Lower lobe of right lung (tissue), 2 donors: Measurements from ENCODE around the gene FBXW7. TPM values are rescaled to one million over a fixed set of nuclear protein-coding genes. Genes with fewer than 3 reads are reported as not detected.

ENCODE experiments used
- ATAC-seq, 2 donors: fragments of 200-7000 bp; cut with Tn5 transposase; one replicate each; pipeline ENCODE4 v1.9.1; 2020 to 2022; ENCODE audit warnings: mild to moderate bottlenecking in 2 of 2, moderate library complexity in 2 of 2
- DNase-seq: peaks from one replicate; pipeline ENCODE4 v3.0.0-alpha.2; 2020
- H3K27ac ChIP-seq: fragments of 200-600 bp; one replicate; pipeline ENCODE4 v1.8.0; 2022
- H3K27me3 ChIP-seq: fragments of 200-600 bp; one replicate; pipeline ENCODE4 v1.8.0; 2022; ENCODE audit warnings: low read depth
- H3K36me3 ChIP-seq: fragments of 200-600 bp; one replicate; pipeline ENCODE4 v1.8.0; 2022; ENCODE audit warnings: mild to moderate bottlenecking
- H3K4me1 ChIP-seq: fragments of 200-600 bp; one replicate; pipeline ENCODE4 v1.8.0; 2022
- H3K4me3 ChIP-seq: fragments of 200-600 bp; one replicate; pipeline ENCODE4 v1.8.0; 2022; ENCODE audit warnings: mild to moderate bottlenecking
- H3K9me3 ChIP-seq: fragments of 200-600 bp; one replicate; pipeline ENCODE4 v1.8.0; 2022
- intact Hi-C: fragments of 100-400 bp; cut with DNase I; formaldehyde crosslinking; loops from one replicate; pipeline ENCODE4 v1.11.0; 2022
- total RNA-seq: library from RNA; stranded (reverse); fragmentation: NEBNext Ultra II Directional; extraction: Animal tissue kit (Norgen Biotek cat#: 25700); gene quantifications from one replicate; pipeline ENCODE4 v1.2.1, GENCODE V29; 2021
- TF ChIP-seq, protein P1 (sequence below): fragments of 200-600 bp; IDR thresholded peaks from one replicate; pipeline ENCODE4 v1.8.0; 2022; ENCODE audit warnings: antibody characterized with exemption, mild to moderate bottlenecking
- donor health status: DM: no; HTN: yes; CAD: no; lungs with severe emphysema.

Gene FBXW7
- total RNA-seq, 1 donor from 2014 or later, result 39.6 TPM

- Histone ChIP-seq H3K36me3 (no peaks in the 10 kb centered on the region), H3K4me3 (no peak overlapping the region), H3K27me3 (no peaks in the 10 kb centered on the region), H3K4me1 (no peaks in the 10 kb centered on the region), H3K9me3 (no peaks in the 10 kb centered on the region), H3K27ac (no peak overlapping the region)
- intact Hi-C loops, result no loop called here
- ATAC-seq, result no peak
- no peak for DNase-seq
- TF ChIP-seq, protein P1, sequence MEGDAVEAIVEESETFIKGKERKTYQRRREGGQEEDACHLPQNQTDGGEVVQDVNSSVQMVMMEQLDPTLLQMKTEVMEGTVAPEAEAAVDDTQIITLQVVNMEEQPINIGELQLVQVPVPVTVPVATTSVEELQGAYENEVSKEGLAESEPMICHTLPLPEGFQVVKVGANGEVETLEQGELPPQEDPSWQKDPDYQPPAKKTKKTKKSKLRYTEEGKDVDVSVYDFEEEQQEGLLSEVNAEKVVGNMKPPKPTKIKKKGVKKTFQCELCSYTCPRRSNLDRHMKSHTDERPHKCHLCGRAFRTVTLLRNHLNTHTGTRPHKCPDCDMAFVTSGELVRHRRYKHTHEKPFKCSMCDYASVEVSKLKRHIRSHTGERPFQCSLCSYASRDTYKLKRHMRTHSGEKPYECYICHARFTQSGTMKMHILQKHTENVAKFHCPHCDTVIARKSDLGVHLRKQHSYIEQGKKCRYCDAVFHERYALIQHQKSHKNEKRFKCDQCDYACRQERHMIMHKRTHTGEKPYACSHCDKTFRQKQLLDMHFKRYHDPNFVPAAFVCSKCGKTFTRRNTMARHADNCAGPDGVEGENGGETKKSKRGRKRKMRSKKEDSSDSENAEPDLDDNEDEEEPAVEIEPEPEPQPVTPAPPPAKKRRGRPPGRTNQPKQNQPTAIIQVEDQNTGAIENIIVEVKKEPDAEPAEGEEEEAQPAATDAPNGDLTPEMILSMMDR, result no peak
Observed at GRCh38 chr4:152281211-152281610, 254.7 kb downstream of the FBXW7 start.

- ATAC-seq, result peak in 1 of 2 donors; percentile 14
- no peaks in the 10 kb centered on the region for H3K9me3 ChIP-seq
- no peaks in the 10 kb centered on the region for H3K27me3 ChIP-seq
- H3K4me3 ChIP-seq, result no peak overlapping the region
- no peaks in the 10 kb centered on the region for H3K4me1 ChIP-seq
- DNase-seq, result no peak
- TF ChIP-seq, protein P1, result no peak
- no peaks in the 10 kb centered on the region for H3K36me3 ChIP-seq
- no peak overlapping the region for H3K27ac ChIP-seq
- intact Hi-C loops, result no loop called here
Observed at GRCh38 chr4:152279234-152279566, 256.7 kb downstream of the FBXW7 start.

- DNase-seq (peak; percentile 47), ATAC-seq (peak; percentile 73 to 87)
- H3K27ac ChIP-seq, result no peak overlapping the region
- no peaks in the 10 kb centered on the region for H3K27me3 ChIP-seq
- intact Hi-C loops, result no loop called here
- H3K36me3 ChIP-seq, result no peaks in the 10 kb centered on the region
- TF ChIP-seq, protein P1, result no peak
- H3K9me3 ChIP-seq, result no peaks in the 10 kb centered on the region
- H3K4me3 ChIP-seq, result no peak overlapping the region
- H3K4me1 ChIP-seq, result no peaks in the 10 kb centered on the region
Observed at GRCh38 chr4:152278505-152279233, 257.2 kb downstream of the FBXW7 start.

DNA sequence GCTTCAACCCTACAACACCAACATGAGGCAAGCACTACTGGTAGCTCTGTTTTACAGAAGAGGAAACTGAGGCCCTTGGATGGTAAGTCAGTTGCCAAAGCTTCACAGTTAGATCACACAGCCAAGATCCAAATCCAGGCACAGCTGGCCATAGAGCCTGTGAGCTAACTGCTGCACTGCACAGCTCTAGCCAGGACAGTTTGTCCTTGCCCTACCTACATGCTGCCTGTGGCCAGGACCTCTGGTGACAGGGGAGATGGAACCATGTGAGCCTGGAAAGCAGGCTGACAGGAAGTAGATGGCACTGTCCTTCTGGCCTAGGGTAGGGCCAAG lies 257.8 kb downstream of the FBXW7 start:
- Histone ChIP-seq H3K4me1 (no peaks in the 10 kb centered on the region), H3K27ac (no peak overlapping the region), H3K9me3 (no peaks in the 10 kb centered on the region), H3K27me3 (no peaks in the 10 kb centered on the region), H3K4me3 (no peak overlapping the region), H3K36me3 (no peaks in the 10 kb centered on the region)
- ATAC-seq, result peak; percentile 31 to 50
- TF ChIP-seq, protein P1, result no peak
- no peak for DNase-seq
- intact Hi-C loops, result no loop called here

- intact Hi-C loops, result no loop called here
- ATAC-seq, result no peak
- H3K27ac ChIP-seq, result no peak overlapping the region
Observed at GRCh38 chr4:152277333-152277732, 258.6 kb downstream of the FBXW7 start.

More at GRCh38 chr4:152277333-152277732, 258.6 kb downstream of the FBXW7 start:
- DNase-seq, result no peak
- TF ChIP-seq, protein P1, result no peak
- Histone ChIP-seq H3K4me1 (no peaks in the 10 kb centered on the region), H3K4me3 (no peak overlapping the region), H3K27me3 (no peaks in the 10 kb centered on the region), H3K36me3 (no peaks in the 10 kb centered on the region), H3K9me3 (no peaks in the 10 kb centered on the region)
